Testis (tissue), 2 donors: ENCODE results near the gene NRCAM.

Experiments used
- POLR2A ChIP-seq: fragments of 450-650 bp; IDR thresholded peaks from one replicate; pipeline ENCODE4 v1.6.1; 2017; ENCODE audit warnings: antibody characterized with exemption, mild to moderate bottlenecking, moderate library complexity
- TF ChIP-seq, protein P1 (sequence below), 3 experiments: fragments of 450-650 bp in 2 of 3; fragments of 200-600 bp in 1 of 3; sonication (generic) in 1 of 3; IDR thresholded peaks; one replicate each; pipeline ENCODE4 v1.5.1; 2016 to 2019; ENCODE audit warnings: antibody characterized with exemption in 3 of 3, mild to moderate bottlenecking in 2 of 3, moderate library complexity in 1 of 3

DNA sequence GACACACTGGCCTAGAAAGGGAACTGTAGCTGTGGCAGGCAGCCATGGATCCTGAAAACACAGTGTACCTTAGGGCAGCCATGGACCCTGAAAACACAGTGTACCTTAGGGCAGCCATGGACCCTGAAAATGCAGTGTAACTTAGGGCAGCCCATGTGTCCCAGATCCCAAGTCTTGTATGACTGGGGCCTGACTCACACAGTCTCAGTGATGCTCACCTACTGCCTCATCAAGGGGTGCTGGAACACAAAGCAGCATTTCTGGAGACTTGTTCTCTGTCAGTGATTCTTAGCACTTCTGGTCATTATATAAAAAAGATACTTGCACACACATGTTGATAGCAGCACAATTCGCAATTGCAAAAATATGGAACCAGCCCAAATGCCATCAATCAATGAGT lies 255.9 kb downstream of the NRCAM start:
- TF ChIP-seq, protein P1, sequence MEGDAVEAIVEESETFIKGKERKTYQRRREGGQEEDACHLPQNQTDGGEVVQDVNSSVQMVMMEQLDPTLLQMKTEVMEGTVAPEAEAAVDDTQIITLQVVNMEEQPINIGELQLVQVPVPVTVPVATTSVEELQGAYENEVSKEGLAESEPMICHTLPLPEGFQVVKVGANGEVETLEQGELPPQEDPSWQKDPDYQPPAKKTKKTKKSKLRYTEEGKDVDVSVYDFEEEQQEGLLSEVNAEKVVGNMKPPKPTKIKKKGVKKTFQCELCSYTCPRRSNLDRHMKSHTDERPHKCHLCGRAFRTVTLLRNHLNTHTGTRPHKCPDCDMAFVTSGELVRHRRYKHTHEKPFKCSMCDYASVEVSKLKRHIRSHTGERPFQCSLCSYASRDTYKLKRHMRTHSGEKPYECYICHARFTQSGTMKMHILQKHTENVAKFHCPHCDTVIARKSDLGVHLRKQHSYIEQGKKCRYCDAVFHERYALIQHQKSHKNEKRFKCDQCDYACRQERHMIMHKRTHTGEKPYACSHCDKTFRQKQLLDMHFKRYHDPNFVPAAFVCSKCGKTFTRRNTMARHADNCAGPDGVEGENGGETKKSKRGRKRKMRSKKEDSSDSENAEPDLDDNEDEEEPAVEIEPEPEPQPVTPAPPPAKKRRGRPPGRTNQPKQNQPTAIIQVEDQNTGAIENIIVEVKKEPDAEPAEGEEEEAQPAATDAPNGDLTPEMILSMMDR (IDR thresholded peaks at IDR 0.05), result no peak
- TF ChIP-seq POLR2A, result no peak
